CD14-positive monocyte (primary cell): Measurements from ENCODE around the gene TPPP2. TPM values are rescaled to one million over a fixed set of nuclear protein-coding genes. Genes with fewer than 3 reads are reported as not detected.
A peak's percentile ranks its signal among the peaks of the same experiment; 100 is the strongest.

Source experiments
- DNase-seq, 3 donors: peaks; one replicate each; pipeline ENCODE4 v3.0.0-alpha.2; 2011 to 2022
- H2AFZ ChIP-seq: 2 replicates; pipeline ENCODE4 v1.6.0; 2012; ENCODE audit warnings: mild to moderate bottlenecking, low read depth, low read length, inconsistent platforms; ENCODE audit not compliant: insufficient read depth, poor library complexity, severe bottlenecking
- H3K27ac ChIP-seq, 2 donors: 1 replicate in 1 of 2; 2 replicates in 1 of 2; pipeline ENCODE4 v1.5.1; 2012 to 2013; ENCODE audit warnings: low read length in 2 of 2, control low read depth in 1 of 2, inconsistent platforms in 1 of 2, low read depth in 1 of 2, mild to moderate bottlenecking in 1 of 2
- H3K27me3 ChIP-seq, 2 donors: one replicate each; pipeline versions ENCODE4 v1.6.0 to v1.6.1; 2011 to 2013; ENCODE audit warnings: low read length in 2 of 2; ENCODE audit not compliant: control insufficient read depth in 2 of 2, insufficient read depth in 2 of 2
- H3K36me3 ChIP-seq, 2 donors: replicated peaks in 1 of 2; 1 replicate in 1 of 2; 2 replicates in 1 of 2; pipeline versions ENCODE4 v1.5.1 to v1.6.1; 2012 to 2013; ENCODE audit warnings: low read length in 2 of 2, control low read depth in 1 of 2, inconsistent platforms in 1 of 2, mild to moderate bottlenecking in 1 of 2; ENCODE audit not compliant: insufficient read depth in 2 of 2, control insufficient read depth in 1 of 2
- H3K4me1 ChIP-seq, 2 donors: 1 replicate in 1 of 2; 2 replicates in 1 of 2; pipeline versions ENCODE4 v1.5.1 to v1.6.1; 2012 to 2013; ENCODE audit warnings: low read length in 2 of 2, control low read depth in 1 of 2, inconsistent platforms in 1 of 2, mild to moderate bottlenecking in 1 of 2, moderate library complexity in 1 of 2; ENCODE audit not compliant: insufficient read depth in 2 of 2, control insufficient read depth in 1 of 2
- H3K4me2 ChIP-seq: replicated peaks from 2 replicates; pipeline ENCODE3; 2012; ENCODE audit warnings: low read length, moderate library complexity, mild to moderate bottlenecking; ENCODE audit not compliant: poor library complexity, severe bottlenecking; ENCODE audit errors: extremely low read depth
- H3K4me3 ChIP-seq, 3 experiments: fragments of 200-600 bp in 1 of 3; sonication (generic) in 1 of 3; replicated peaks in 1 of 3; 1 replicate in 2 of 3; 2 replicates in 1 of 3; pipeline ENCODE4 v1.5.1; 2011 to 2013; ENCODE audit warnings: low read length in 3 of 3, mild to moderate bottlenecking in 3 of 3, control low read depth in 2 of 3, low read depth in 2 of 3, inconsistent platforms in 1 of 3, moderate library complexity in 1 of 3
- H3K79me2 ChIP-seq: 2 replicates; pipeline ENCODE4 v1.6.0; 2012; ENCODE audit warnings: mild to moderate bottlenecking, control low read depth, inconsistent platforms, low read length, moderate library complexity; ENCODE audit not compliant: insufficient read depth
- H3K9ac ChIP-seq: 2 replicates; pipeline ENCODE4 v1.6.0; 2017; ENCODE audit warnings: low read length, mild to moderate bottlenecking; ENCODE audit not compliant: insufficient read depth, poor library complexity, severe bottlenecking
- H3K9me3 ChIP-seq, 2 donors: replicated peaks in 1 of 2; 1 replicate in 1 of 2; 2 replicates in 1 of 2; pipeline versions ENCODE4 v1.5.1 to v1.6.1; 2012 to 2013; ENCODE audit warnings: low read length in 2 of 2, control low read depth in 1 of 2; ENCODE audit not compliant: control insufficient read depth in 1 of 2, insufficient read depth in 1 of 2
- H4K20me1 ChIP-seq: 2 replicates; pipeline ENCODE4 v1.6.0; 2012; ENCODE audit warnings: mild to moderate bottlenecking, low read length, control low read depth, moderate library complexity; ENCODE audit not compliant: insufficient read depth
- H3K27ac Mint-ChIP-seq, 7 donors: one replicate each; pipeline ENCODE4 v1.8.0; 2020; ENCODE audit warnings: mild to moderate bottlenecking in 7 of 7, mixed read lengths in 7 of 7, moderate library complexity in 6 of 7, inconsistent platforms in 2 of 7
- H3K27me3 Mint-ChIP-seq, 3 donors: one replicate each; pipeline ENCODE4 v1.8.0; 2021 to 2022; ENCODE audit warnings: low read depth in 3 of 3, mild to moderate bottlenecking in 3 of 3, mixed read lengths in 3 of 3, moderate library complexity in 3 of 3, inconsistent platforms in 1 of 3
- H3K36me3 Mint-ChIP-seq, 2 donors: one replicate each; pipeline ENCODE4 v1.8.0; 2020; ENCODE audit warnings: mixed read lengths in 2 of 2, inconsistent platforms in 1 of 2, mild to moderate bottlenecking in 1 of 2
- H3K4me1 Mint-ChIP-seq: one replicate; pipeline ENCODE4 v1.8.0; 2020; ENCODE audit warnings: mild to moderate bottlenecking, mixed read lengths
- H3K4me3 Mint-ChIP-seq, 2 donors: one replicate each; pipeline ENCODE4 v1.8.0; 2020; ENCODE audit warnings: mild to moderate bottlenecking in 2 of 2, mixed read lengths in 2 of 2, moderate library complexity in 1 of 2
- H3K9me3 Mint-ChIP-seq, 7 donors: one replicate each; pipeline ENCODE4 v1.8.0; 2020 to 2022; ENCODE audit warnings: mixed read lengths in 7 of 7, mild to moderate bottlenecking in 6 of 7, moderate library complexity in 6 of 7, inconsistent platforms in 2 of 7
- WGBS: methylation state at CpG from one replicate; pipeline ENCODE4 v1.1.5; 2013; ENCODE audit warnings: missing lambda C conversion rate; ENCODE audit not compliant: insufficient coverage; 5-methylcytosine and 5-hydroxymethylcytosine counted together
- intact Hi-C, 2 donors: fragments of 100-400 bp; cut with micrococcal nuclease; formaldehyde crosslinking; loops; one replicate each; pipeline versions ENCODE4 v1.15.0 to v1.15.1; 2023
- polyA plus RNA-seq, 3 donors: library from polyadenylated mRNA; depleted of rRNA in 1 of 3; unstranded in 2 of 3; stranded (reverse) in 1 of 3; fragments of 300-500 nt in 2 of 3; fragments of >200 nt in 1 of 3; fragmentation: Illumina TruSeq in 2 of 3; gene quantifications; 1 replicate in 2 of 3; 2 replicates in 1 of 3; pipeline ENCODE4 v1.2.3, GENCODE V29; 2012 to 2021
- TF ChIP-seq, protein P1 (sequence below): fragments of 200-600 bp; IDR thresholded peaks from one replicate; pipeline ENCODE4 v1.8.0; 2022; ENCODE audit warnings: antibody characterized with exemption, mild to moderate bottlenecking

TPPP2 gene
- polyA plus RNA-seq, 3 donors: not detected

DNA sequence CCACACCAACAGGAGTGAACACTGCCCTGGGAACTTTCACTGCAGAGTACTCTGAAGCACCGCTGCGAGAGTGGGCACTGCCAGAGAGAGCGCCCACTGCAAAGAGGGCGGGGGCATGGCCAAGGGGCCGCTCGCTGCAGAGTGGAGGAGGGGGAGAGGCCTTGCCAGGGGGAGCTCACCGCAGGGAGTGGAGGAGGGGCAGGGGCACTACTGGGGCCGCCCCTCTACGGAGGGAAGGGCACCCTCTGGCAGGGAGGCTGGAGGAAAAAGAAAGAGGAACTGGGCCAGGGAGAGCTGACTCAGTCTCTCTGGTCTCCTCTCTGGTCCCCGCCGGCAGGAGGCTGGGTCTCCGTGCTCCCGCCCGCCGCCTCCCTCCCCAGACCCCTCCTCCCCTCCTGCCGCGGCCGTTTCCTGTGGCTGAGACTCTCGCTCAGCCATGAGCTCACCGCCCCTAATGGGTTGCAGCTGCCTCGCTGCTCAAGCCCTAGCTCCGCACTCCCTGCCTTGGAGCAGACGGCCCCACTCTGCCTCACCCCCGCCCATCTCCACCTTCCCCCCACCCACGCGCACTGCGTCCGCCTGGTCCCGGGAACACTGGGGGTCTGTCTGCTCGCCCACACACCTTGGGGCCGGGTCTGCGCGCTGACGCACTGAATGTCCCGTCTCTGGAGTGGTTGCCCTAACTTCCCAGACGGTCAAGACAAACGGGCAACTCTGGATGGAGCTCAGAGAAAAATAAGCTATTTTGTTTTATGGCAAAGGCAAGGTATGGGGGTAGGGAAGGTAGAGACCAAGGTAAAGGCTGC is 41.4 kb downstream of the TPPP2 start:
- Mint-ChIP-seq H3K36me3 (peaks cover 31 to 34% of the 10 kb centered on the region in 2 donors), H3K4me1 (peaks cover 46% of the 10 kb centered on the region), H3K4me3 (peak overlapping the region; percentile 91 to 94), H3K9me3 (peaks cover 0 to 3% (median 0%) of the 10 kb centered on the region in 7 donors), H3K27me3 (peaks cover 11 to 15% (median 14%) of the 10 kb centered on the region in 3 donors), H3K27ac (peak overlapping the region; percentile 92 to 99 (median 98))
- WGBS: 1% methylated on average over 27 of the region's 37 CpGs
- Histone ChIP-seq H3K4me2 (peak overlapping the region; percentile 82), H3K4me3 (peak overlapping the region; percentile 66 to 95 (median 83)), H4K20me1 (peaks cover 6% of the 10 kb centered on the region), H3K9ac (peak overlapping the region; percentile 86), H3K79me2 (peaks cover 38% of the 10 kb centered on the region), H3K9me3 (no peaks in the 10 kb centered on the region), H3K36me3 (peaks cover 31 to 39% of the 10 kb centered on the region in 2 donors), H3K27me3 (peaks cover 0 to 11% of the 10 kb centered on the region in 2 donors), H3K4me1 (peaks cover 40 to 45% of the 10 kb centered on the region in 2 donors), H3K27ac (peak overlapping the region; percentile 90 to 94), H2AFZ (peak overlapping the region; percentile 82)
- intact Hi-C loops: loop anchor here (2.0 kb wide), 2 partner anchors 15 to 33 kb away; no protein-coding TSS in a partner anchor
- DNase-seq: peak; percentile 89 to 91 (median 89)
- TF ChIP-seq, protein P1, sequence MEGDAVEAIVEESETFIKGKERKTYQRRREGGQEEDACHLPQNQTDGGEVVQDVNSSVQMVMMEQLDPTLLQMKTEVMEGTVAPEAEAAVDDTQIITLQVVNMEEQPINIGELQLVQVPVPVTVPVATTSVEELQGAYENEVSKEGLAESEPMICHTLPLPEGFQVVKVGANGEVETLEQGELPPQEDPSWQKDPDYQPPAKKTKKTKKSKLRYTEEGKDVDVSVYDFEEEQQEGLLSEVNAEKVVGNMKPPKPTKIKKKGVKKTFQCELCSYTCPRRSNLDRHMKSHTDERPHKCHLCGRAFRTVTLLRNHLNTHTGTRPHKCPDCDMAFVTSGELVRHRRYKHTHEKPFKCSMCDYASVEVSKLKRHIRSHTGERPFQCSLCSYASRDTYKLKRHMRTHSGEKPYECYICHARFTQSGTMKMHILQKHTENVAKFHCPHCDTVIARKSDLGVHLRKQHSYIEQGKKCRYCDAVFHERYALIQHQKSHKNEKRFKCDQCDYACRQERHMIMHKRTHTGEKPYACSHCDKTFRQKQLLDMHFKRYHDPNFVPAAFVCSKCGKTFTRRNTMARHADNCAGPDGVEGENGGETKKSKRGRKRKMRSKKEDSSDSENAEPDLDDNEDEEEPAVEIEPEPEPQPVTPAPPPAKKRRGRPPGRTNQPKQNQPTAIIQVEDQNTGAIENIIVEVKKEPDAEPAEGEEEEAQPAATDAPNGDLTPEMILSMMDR: no peak

- H3K4me1 ChIP-seq: peaks cover 40 to 45% of the 10 kb centered on the region in 2 donors
- H3K27me3 ChIP-seq: peaks cover 0 to 11% of the 10 kb centered on the region in 2 donors
- peak overlapping the region; percentile 90 to 94 for H3K27ac ChIP-seq
- H3K4me3 ChIP-seq: peak overlapping the region; percentile 66 to 95 (median 83)
- TF ChIP-seq, protein P1: no peak
- H2AFZ ChIP-seq: peak overlapping the region; percentile 82
- Mint-ChIP-seq H3K4me3 (peak overlapping the region; percentile 91 to 94), H3K4me1 (peaks cover 46% of the 10 kb centered on the region), H3K27ac (peak overlapping the region; percentile 92 to 99 (median 98)), H3K9me3 (peaks cover 0 to 3% (median 0%) of the 10 kb centered on the region in 7 donors), H3K27me3 (peaks cover 11 to 14% (median 13%) of the 10 kb centered on the region in 3 donors), H3K36me3 (peaks cover 36 to 40% of the 10 kb centered on the region in 2 donors)
- DNase-seq: peak; percentile 65 to 76 (median 66)
- no CpG with 5 or more reads among the region's 4 CpGs for WGBS
- no peaks in the 10 kb centered on the region for H3K9me3 ChIP-seq
- intact Hi-C loops: no loop called here
- H4K20me1 ChIP-seq: peaks cover 6% of the 10 kb centered on the region
- peak overlapping the region; percentile 86 for H3K9ac ChIP-seq
- peaks cover 37 to 45% of the 10 kb centered on the region in 2 donors for H3K36me3 ChIP-seq
- H3K4me2 ChIP-seq: peak overlapping the region; percentile 82
- H3K79me2 ChIP-seq: peaks cover 38% of the 10 kb centered on the region
These were observed 42.0 kb downstream of the TPPP2 start for GRCh38 chr14:21072031-21072473.
